GM10266 (cell line): ENCODE data around the gene UBAP2.

Experiments used
- DNase-seq: peaks from one replicate; pipeline ENCODE4 v3.0.0; 2012; ENCODE audit errors: extremely low spot score
- CTCF ChIP-seq: IDR thresholded peaks from 2 replicates; pipeline ENCODE4 v1.5.1; 2012; ENCODE audit warnings: mild to moderate bottlenecking, low read depth; ENCODE audit not compliant: control insufficient read depth, insufficient read depth; ENCODE audit errors: missing control alignments

UBAP2 gene

DNA sequence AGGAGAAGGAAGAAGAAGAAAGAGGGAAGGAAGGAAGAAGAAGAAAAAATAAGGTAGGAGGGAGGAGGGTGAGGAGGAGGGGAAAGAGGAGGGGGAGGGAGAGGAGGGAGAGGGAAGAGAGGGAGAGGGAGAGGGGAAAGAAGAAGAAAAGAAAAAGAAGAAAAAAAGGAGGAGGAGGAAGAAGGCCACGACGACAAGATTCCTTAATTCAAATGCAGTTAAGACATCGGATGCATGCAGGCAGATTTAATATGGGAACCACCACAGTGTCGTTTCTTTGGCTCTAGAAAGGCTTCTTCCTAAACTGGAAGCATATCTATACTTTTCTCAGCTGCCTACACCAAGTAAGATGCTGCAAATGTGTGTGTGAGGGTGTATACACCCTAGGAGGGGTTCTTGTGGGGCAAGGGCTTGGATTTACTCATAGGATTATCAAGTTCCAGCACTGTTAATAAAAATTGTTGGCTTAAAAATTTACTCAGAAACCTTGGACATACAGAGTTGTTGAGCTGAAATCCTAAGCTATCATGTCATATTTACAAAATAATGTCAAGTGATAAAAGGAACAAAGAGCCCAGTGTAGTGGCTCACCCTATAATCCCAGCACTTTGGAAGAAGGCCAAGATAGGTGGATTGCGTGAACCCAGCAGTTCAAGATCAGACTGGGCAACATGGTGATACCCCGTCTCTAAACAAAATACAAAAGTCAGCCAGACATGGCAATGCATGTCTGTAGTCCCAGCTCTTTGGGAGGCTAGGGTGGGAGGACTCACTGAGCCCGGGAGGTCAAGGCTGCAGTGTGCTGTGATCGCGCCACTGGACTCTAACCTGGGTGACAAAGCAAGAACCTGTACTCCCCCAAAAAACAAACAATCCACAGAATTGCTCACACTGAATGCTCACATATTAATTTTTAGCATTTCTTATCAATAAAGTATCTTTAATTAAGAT is 108.5 kb downstream of the UBAP2 start:
- TF ChIP-seq CTCF, result no peak

GRCh38 chr9:33934188-33934878 is 114.4 kb downstream of the UBAP2 start:
- no peak for DNase-seq
- TF ChIP-seq CTCF, result no peak

More for the DNA sequence above, 108.5 kb downstream of the UBAP2 start:
- DNase-seq, result no peak

GRCh38 chr9:33932078-33932807 is 116.4 kb downstream of the UBAP2 start:
- TF ChIP-seq CTCF, result no peak
- DNase-seq, result no peak

- no peak for DNase-seq
- TF ChIP-seq CTCF, result no peak
Measured at GRCh38 chr9:33931326-33931725, 117.4 kb downstream of the UBAP2 start.

- no peak for DNase-seq
- TF ChIP-seq CTCF, result no peak
Measured at GRCh38 chr9:33927694-33928093, 121.0 kb downstream of the UBAP2 start.

DNA sequence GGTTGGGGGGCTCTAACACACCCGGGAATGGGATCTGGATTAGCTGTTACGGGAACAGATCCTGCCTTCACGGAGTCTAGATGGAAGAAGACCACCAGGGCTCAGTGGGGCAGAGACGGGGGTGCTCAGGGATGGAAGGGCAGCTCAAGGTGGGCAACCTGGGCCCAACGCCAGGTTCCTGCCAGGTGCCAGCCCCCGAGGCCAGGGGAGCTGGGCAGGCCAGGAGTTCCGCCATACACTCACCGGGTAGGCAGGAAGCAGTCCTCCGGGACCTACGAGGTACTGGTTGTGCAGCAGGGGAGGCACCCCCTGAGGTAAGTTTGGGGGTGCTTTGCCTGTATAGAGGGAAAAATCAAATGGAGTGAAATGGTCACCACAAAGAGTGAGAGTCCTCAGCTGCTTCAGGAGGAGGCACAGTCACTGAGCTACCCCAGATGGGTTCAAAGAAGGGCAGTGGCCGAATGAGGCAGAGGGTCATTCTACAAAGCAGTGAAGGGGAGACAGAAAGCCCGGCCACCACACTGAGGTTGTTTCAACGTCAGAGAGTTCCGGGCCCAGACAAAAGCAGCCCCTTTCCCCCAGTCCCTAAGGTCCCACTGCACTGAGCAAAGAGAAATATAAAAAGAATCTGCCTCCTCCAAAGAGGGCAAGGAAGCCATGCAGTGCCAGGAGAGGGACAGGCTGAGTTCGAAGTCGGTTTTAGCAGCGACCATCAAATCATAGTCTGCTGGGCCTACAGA is 121.8 kb downstream of the UBAP2 start:
- no peak for TF ChIP-seq CTCF
- no peak for DNase-seq
